ENCODE results near the gene IFITM2.
"Not testable (repeated sequence)": the region's sequence is repeated elsewhere in the genome, so short reads cannot be mapped to it uniquely, and the experiment has no call there.

IFITM2 gene

DNA sequence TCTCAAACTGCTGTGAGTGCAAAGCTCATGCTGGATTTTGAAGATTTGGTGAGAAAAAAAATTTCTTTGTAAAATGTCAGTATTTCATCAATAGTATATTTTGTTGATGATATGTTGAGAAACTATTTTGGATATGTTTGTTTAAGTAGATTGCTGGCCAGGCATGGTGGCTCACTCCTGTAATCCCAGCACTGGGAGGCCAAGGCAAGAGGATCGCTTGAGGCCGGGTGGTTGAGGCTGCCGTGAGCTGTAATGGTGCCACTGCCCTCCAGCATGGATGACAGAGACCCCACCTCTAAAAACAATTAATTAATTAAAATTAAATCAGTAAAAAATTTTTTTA is 19.9 kb downstream of the IFITM2 start:
- DNase-seq: no peak

DNA sequence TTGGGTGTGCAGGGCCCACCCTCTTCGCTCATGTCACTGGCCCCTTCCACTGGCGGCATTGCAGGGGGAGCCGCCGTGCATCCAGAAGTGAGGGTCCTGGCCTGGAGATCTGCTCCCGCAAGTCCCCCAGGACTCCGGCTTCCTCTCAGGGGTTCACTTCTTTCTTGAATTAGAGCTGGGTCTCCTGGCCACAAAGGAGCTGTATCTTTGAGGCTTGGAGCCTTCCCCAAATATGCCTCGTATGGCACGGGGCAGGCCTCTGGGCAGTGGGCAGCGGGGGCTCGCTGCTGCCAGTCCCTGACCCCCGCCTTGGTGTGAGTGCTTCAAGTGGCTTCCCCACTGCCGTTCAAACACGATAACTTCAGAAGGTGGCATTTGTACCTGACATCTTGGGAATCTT is 20.4 kb downstream of the IFITM2 start:
- DNase-seq: no peak

DNA sequence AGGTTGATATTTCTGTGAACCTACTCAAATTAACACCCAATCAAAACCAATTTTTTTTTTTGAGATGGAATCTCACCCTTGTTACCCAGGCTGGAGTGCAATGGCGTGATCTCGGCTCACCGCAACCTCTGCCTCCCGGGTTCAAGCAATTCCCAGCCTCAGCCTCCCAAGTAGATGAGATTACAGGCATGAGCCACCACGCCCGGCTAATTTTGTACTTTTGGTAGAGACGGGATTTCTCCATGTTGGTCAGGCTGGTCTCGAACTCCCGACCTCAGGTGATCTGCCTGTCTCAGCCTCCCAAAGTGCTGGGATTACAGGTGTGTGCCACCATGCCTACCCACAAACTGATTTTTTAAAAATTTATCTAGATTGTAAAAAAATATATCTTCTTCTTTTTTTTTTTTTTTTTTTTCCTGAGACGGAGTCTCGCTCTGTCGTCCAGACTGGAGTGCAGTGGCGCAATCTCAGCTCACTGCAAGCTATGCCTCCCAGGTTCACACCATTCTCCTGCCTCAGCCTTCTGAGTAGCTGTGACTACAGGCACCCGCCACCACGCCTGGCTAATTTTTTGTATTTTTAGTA is 21.0 kb downstream of the IFITM2 start:
- not testable (repeated sequence) for DNase-seq

DNA sequence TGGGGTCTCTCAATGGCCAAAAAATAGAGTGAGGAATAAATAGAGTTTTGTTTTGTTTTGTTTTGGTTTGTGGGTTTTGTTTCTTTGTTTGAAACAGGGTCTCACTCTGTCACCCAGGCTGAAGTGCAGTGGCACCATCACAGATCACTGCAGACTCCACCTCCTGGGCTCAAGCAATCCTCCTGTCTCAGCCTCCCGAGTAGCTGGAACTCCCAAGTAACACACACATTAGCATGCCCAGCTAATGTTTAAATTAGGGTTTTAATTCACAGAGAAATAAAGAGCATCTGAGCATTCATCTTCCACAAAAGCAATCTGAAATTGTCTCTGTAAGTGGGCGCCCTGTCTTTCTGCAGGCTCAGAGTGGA is 22.3 kb downstream of the IFITM2 start:
- DNase-seq: no peak

DNA sequence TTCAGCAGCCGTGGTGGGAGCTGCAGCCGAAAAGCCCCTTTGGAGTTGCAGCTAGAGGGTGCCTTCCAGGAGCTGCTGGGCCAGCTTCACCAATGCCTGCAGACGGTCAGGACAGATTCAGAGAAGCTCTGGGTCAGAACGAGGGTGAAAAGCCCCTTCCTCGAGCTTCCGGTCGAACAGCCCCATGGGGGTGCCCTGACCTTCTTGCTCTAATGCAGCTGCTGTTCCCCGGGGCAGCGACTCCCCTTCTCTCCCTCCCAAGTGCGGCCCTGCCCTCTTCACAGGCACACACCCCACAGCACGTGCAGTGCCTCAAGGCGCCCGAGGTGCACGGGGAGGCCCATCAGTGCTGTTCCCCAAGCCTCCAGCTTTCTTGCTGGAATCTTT is 22.7 kb downstream of the IFITM2 start:
- DNase-seq: no peak

DNA sequence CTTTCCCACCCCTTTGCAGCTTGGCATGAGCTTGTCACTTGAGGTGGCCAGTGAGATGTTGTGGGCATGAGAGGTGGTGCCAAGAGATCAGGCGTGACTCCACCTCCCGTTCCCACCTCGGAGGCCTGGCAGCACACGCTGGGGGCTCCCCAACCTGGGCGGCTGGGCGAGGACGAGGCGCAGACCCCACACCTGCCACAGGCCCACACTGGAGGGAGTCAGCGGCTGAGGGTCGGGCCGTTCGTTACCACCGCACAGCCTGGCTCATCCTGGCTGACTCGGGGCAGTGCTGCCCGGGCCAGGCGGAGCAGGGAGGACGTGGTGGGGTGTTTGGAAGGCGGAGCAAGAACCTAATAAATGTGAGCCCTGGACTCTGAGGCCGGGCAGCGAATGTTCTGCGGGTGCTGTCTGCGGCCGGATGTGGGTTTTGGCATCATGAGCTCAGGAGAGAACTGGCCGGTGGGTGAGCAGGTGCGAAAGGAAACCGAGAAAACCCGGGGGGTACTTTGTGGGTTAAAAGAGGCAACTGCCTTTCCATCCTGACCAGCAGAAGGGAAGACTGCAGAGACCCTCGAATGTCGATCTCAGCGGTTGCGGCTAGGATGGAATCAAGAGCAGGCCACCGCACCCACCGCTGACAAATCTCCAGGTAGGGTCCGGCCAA is 23.2 kb downstream of the IFITM2 start:
- DNase-seq: no peak

DNA sequence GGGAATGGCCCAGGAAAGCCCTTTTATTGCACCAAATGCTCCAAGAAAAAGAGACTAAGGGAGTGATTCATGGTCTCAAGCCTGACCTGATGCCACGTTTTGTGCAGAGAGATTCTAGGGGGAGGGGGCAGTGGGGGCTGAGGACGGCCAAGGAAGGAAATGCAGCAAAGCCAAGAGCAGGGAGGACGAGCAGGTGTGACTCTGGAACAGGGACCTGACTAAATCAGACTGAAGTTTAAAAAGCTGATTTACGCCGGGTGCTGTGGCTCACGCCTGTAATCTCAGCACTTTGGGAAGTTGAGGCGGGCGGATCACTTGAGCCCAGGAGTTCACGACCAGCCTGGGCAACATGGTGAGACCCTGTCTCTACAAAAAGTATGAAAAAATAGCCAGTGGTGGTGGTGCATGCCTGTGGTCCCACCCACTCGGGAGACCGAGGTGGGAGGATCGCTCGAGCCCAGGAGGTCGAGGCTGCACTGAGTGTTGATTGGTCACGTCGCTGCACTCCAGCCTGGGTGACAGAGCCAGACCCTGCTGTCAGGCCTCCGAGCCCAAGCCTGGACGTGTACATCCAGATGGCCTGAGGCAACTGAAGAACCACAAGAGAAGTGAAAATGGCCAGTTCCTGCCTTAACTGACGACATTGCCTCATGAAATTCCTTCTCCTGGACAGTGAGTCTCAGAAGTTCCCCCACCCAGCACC is 23.9 kb downstream of the IFITM2 start:
- no peak for DNase-seq

DNA sequence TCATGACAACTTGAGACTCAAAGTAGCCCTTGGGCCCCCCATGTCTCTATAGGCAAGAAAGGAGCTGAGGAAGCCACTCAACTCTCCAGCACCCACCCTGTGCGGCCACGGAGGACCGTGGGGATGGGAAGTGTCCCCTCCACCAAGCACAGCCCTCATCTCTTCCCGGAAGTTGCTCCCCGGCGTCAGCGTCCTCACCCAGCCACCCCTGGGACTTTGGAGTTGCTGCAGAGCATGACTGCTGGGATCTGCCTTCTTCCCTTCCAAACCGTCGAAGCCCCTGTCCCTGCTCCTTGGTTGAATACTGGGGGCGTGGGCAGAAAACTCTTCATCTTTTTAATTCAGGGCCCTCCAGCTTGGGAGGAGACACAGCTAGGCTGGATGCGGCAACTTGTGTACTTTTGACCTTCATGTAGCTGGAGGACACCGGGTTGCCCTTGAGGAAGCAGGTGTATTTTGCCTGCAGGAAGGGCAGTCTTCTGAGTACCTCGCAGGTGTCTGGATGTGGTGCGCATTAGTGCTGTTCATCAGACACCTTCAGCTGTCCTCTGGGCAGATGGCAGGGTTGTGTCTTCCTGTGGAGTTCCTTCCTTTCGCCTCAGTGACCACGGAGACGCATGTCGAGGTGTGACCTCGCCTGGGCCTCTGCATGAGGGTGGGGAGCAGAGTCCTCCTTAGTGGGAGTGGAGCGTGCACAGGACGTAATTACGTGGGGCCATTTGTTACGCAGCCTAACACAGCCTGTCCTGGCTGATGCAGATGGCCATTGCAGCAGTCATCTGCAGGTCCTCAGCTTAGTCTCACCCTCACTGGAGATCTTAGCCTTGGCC is 25.2 kb downstream of the IFITM2 start:
- DNase-seq: no peak

DNA sequence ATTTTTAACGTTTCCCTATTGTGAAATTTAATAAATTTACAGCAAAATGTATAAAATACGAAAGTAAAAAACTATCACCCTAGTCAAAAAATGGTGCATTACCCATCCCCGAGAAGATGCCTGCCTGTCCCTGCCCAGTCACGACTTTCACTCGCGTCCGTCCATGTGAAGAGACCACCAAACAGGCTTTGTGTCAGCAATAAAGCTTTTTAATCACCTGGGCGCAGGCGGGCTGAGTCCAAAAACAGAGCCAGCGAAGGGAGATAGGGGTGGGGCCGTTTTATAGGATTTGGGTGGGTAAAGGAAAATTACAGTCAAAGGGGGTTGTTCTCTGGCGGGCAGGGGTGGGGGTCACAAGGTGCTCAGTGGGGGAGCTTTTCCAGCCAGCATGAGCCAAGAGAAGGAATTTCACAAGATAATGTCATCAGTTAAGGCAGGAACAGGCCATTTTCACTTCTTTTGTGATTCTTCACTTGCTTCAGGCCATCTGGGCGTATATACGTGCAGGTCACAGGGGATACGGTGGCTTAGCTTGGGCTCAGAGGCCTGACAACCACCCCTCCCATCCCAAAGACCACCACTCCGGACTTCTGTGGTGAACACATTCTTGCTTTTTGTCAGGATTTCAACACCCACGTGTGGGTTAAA is 26.1 kb downstream of the IFITM2 start:
- DNase-seq: not testable (repeated sequence)

DNA sequence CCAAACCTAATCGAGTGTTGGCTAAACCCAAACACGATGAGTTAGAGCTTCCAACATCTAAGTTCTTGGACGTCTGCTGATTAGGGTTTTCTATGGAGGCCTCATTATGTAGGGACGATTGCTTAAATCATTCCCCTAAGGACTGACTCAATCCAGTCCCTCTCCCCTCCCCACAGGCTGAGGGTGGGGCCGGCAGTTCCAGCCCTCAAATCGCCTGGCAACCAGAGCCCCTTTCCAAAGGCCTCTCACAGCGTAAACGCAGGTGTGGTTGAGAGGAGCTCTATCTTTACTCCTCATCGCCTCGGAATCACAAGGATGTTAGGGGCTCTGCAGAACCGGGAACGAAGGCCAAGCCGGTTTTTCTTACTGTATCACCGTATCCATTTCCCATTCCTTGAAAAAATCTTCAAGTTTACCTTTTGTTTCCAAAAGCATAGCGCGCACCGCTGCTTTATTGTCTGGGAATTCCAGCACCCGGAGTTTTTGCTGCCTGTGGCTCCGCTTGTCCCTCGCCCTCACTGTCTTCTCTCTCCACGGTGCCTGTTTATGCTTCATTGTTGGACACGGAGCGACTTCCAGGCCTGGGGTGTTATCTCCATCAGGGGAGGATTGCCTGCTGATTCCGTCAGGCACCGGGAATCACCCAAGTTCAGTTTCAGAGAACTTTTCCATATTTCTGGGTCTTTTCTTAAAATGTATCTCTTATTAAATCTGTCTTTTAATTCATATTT is 26.8 kb downstream of the IFITM2 start:
- DNase-seq: no peak

DNA sequence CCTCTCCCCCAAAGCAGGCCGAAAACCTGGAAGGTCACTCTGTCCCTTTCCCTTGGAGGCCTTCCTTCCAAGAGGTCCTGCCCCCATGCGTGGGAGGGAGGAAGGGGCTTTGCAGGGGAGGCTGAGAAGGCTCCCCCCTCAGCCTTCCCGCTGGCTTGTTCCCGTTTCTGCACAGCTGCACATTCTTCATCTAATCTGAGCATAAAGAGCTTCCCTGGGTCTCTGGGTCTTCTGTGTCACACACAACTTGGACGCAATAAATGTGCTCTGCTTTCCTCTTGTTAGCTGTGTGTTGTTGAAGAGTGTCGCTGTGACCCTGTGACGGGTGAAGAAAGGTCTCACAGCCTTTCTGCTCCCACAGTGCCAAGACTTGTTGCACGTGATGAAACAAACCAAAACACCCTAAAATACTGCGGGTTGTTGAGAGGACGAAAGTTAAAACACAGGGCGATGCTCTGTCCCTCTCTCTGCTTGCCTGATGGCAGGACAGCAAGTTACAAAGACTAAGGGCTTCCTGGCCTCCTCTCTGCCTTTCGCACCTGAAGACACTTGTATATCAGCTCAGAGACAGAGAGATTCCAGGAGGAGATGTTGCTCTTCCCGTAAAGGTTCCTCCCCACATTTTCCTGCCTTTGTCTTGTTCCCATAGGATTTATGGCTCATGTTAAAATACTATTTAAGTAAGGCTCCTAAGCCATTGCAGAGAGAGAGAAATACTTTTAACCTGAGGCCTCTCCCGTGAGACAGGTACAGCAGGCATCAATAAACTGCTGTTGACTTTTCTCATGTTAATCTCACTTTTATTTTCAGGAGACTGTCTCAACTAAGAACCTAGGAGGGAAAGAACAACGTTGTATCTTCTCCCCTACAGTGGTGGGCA is 28.4 kb downstream of the IFITM2 start:
- no peak for DNase-seq

DNA sequence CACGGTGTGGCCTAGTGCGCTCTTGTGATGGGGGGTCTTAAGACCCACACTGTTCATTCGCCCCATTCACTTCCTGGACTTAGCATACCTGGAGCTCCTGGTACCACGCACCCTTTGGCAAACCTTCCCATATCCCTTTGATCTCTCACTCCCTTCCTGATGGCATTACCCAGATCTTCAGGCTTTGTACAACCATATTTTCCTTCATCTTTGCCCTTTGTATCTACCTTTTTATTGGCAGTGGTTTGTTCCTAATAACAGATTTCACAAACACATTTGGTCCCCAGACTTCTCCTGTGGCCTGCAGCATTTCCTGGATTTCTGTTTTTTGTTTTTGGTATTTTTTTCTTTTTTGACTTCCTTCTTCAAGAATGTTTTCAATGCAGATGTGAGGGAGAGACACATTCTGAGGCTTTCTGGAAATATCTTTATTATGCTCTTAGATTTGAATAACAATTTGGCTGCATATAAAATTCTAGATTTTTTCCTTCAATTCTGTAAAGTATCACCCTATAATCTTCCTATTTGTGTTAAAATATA is 29.1 kb downstream of the IFITM2 start:
- DNase-seq: no peak

DNA sequence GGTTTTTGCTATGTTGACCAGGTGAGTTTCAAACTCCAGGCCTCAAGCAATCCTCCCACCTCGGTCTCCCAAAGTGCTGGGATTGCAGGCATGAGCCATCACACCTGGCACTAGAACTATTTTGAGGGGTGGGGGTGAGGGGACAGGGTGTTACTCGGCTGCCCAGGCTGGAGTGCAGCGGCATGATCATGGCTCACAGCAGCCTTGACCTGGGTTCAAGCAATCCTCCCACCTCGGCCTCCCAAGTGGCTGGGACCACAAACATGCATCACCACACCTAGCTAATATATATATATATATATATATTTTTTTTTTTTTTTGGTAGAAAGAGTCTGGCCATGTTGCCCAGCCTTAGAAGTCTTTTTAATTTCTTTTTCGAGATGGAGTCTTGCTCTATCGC is 30.1 kb downstream of the IFITM2 start:
- DNase-seq: no peak

DNA sequence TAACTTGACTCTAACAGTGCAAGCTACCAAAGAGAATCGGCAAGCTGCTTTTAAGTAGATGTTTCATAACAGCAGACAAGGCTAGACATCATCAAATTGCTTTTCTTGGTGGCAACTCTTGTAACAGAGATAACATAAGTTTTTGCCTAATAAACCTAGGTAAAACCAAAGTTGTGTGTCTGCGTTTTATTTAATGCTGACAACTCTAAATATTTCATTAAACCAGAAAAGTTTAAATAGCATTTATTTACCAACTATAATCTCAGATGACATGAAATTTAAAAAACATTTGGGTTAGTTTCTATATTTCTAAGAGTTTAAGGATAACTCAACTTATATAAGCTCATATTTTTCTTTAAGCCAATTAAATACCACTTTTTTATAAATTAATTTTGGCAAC is 32.3 kb downstream of the IFITM2 start:
- no peak for DNase-seq

DNA sequence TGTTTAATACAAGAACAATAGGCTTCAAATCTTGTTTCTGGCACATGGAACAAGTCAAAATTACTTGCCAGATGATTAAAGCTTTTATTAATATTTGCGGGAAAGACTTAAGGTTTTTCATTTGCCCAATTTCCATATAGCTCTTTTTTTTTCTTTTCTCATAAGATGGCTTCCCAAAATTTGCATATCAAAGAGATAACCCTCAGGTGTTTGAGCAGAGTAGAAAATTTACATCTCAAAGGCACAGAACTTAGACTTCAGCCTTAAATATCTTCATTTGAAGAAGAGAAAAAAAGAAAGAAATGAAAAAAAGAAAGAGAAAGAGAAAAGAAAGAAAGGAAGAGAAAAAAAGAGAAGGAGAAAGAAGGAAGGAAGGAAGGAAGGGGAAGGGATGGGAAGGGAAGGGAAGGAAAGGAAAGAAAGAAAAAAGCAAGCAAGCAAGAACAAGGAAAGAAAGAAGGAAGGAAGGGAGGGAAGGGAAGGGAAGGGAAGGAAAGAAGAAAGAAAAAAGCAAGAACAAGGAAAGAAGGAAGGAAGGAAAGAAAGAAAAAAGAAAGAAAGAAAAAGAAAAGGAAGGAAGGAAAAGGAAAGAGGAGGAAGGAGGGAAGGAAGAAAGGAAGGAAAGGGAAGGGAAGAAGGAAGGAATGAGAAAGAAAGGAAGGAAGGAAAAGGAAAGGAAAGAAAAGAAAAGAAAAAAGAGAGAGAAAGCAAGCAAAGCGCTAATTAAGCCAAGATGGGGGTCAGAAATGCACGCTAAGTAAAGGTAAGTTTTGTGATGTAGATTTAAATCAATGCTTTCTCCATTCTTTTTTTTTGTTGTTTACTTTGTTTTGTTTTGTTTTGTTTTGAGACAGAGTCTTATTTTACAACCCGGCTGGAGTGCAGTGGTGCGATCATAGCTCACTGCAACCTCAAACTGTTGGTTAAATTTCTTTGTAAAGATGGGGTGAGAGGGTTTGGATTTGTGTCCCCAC is 33.2 kb downstream of the IFITM2 start:
- no peak for DNase-seq

DNA sequence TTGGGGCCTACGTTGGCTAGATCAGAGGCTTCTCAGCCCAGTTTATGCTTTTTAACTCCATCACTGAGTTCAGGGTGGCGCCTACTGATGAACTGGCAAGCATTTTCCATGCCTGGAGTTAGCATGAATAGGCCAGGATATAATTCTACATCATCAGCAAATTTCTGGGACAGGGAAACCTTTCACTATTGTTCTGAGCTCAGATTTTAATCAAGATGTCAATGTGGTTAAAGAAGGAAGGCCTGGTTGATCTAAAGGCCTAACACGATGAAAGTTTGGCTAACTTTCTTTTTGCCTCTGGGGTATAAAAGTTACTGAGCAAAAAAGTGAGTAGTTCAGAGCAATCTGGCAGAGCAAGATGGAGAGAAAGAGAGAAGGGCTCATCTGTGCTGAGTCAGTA is 34.7 kb downstream of the IFITM2 start:
- no peak for DNase-seq

DNA sequence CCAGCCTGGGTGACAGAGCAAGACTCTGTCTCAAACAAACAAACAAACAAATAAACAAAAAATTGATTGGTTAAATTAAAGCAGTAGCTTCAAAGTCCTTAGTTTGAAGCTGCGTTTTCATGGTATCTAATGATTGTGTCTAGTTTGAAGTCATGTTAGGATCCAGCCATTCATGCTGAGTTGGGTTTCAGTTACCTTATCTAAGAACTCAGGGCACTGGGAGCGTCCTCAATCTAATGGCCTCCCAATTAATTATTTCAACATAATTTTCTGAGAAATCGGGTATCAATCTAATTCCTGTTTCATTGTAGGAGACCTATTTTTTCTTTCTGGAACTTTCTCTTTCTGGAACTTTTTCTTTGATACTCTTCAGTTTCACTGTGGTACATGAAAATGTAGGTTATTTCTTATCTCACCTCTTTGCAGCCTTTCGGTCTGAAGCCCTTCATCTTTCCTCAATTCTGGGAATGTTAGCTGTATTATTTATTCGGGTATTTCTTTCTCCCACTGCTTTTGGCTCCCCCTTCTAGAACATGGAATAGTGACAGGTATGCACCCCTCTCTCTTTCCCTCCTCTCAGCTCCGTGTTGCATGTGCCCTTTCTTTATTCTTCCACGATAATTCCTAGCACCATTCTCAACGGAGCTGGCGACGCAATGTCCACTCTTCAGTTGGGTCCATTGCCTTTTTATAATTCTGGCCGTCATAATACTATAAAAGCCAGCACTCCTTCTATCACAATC is 37.4 kb downstream of the IFITM2 start:
- no peak for DNase-seq

DNA sequence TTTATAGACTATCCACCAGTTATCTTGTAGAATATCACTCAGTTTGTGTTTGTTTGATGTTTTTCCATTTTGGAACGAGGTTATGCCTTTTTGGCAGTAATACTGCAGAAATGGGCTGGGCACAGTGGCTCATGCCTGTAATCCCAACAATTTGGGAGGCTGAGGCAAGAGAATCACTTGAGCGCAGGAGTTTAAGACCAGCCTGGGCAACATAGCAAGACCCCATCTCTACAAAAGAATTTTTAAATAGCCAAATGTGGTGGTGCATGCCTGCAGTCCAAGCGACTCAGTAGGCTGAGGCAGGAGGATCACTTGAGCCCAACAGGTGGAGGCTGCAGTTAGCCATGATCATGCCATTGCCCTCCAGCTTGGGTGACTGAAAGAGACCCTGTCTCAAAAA is 38.9 kb downstream of the IFITM2 start:
- DNase-seq: no peak

DNA sequence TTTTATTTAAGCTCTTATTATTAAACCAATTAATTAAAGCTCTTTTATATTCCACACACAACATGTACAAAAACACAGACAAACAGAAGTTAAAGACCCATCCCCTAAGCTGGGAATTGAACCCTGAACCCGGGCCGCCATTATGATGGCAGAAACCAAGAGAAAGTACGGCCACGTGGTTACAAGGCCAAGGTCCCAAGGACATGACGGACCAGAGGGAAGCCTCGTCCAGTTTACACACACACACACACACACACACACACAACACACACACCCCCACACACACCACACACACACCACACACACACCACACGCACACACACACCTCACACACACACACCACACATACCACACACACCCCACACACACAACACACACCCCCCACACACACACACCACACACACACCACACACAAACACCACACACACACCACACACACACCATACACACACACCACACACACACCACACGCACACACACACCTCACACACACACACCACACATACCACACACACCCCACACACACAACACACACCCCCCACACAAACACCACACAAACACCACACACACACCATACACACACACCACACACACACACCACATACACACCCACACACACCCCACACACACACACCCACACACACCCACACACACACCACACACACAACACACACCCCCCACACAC is 41.8 kb downstream of the IFITM2 start:
- DNase-seq: not testable (repeated sequence)

Data from AML-193 (cell line).